Ishikawa (cell line): ENCODE measurements around the gene TET1.

Experiments used
- NFIC ChIP-seq: IDR thresholded peaks from 2 replicates; pipeline ENCODE4 v1.6.1; 2012
- RAD21 ChIP-seq: IDR thresholded peaks from 2 replicates; pipeline ENCODE4 v1.6.1; 2012; ENCODE audit warnings: low read depth
- REST ChIP-seq: IDR thresholded peaks from 2 replicates; pipeline ENCODE4 v1.6.1; 2012; ENCODE audit warnings: low read depth, mild to moderate bottlenecking
- TAF1 ChIP-seq: IDR thresholded peaks from 2 replicates; pipeline ENCODE4 v1.6.1; 2012; ENCODE audit warnings: low read depth, mild to moderate bottlenecking

GRCh38 chr10:68594405-68594804 is 34.3 kb downstream of the TET1 start:
- no peak for TF ChIP-seq RAD21
- TF ChIP-seq NFIC, result no peak
- no peak for TF ChIP-seq REST
- TF ChIP-seq TAF1, result no peak
